ENCODE results near the gene RBP5. TPM values are rescaled to one million over a fixed set of nuclear protein-coding genes. Genes with fewer than 3 reads are reported as not detected.

The RBP5 gene
- total RNA-seq, 1 experiment from 2014 or later: not detected

DNA sequence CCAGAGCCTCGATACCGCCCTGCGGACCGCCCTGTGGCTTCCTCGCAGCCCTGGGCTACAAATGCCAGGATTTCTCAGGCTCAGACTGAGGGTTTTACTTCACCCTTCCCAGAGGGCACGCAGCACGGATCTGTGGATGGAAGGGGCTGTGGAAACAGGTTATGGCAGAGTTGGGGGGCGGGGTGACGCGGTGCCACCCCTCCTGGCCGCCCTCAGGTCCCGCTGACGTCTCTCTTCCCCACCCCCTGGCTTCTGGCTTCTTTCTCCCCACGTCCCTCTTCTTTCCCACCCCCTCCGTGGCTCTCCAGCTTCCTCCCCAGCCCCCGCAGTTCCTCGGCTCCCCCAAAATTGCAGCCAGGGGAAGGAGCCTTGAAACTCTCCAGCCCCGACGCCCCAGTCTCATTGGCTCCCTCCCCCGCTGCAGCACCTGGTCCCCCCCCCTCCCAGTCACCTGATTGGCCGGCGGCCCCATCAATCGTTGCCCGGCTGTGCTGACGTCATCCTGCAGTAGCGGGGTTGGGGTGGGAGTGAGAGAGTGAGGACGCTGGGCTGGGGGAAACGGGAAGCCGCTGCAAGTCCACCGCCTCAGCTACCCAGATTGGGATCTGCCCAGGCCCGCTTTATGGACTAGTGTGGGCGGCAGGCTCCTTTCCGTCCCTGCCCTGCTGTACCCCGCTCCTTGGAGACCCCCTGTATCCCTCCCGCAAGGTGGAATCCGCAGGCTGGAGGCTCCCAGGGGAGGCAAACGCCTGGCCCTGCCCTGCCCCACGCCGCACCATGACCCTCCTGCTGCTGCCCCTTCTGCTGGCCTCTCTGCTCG, 1.4 kb upstream of the RBP5 start, which contains the start of gene CLSTN3:
CLSTN3 (plus strand) TSS at position 500 of the 820 bp plus-strand sequence; CDS start at position 778, 278 bp downstream.
- in situ Hi-C loops (cut with HindIII; ENCODE audit: low pct_unique_long_range_greater_than_20kb, low sequenced_read_pairs): no loop called here
- peak; percentile 54 for DNase-seq (ENCODE audit: low read depth)

DNA sequence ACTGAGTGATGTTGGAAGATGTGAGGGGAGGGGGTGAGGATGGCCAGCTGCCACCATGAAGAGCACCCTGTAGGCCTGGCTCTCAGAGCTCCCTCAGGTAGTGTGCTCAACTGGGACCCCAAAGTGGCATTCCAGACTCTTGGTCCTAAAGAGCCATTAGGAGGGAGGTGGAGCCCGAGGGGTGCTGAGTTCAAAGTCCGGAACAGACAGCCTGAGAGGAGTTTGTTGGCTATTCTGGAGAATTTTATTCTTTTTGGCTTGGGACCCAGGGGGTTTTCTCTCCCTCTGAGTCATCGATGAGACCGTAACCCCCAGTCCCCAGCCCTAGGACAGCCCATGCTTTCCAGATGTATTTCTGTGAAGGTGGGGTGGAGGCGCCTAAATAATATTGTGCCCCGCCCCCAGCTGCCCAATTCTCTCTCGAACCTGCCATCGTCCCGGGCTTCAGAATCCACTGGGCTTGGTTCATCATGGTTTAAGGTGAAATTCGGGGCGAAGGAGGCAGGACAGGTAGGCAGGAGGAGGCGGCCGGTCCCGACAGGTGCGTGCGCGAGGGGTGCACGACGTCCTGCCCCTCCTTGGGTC, 690 bp upstream of the RBP5 start:
- no peak for DNase-seq (ENCODE audit: low read depth)
- in situ Hi-C loops (cut with HindIII; ENCODE audit: low pct_unique_long_range_greater_than_20kb, low sequenced_read_pairs): no loop called here

DNA sequence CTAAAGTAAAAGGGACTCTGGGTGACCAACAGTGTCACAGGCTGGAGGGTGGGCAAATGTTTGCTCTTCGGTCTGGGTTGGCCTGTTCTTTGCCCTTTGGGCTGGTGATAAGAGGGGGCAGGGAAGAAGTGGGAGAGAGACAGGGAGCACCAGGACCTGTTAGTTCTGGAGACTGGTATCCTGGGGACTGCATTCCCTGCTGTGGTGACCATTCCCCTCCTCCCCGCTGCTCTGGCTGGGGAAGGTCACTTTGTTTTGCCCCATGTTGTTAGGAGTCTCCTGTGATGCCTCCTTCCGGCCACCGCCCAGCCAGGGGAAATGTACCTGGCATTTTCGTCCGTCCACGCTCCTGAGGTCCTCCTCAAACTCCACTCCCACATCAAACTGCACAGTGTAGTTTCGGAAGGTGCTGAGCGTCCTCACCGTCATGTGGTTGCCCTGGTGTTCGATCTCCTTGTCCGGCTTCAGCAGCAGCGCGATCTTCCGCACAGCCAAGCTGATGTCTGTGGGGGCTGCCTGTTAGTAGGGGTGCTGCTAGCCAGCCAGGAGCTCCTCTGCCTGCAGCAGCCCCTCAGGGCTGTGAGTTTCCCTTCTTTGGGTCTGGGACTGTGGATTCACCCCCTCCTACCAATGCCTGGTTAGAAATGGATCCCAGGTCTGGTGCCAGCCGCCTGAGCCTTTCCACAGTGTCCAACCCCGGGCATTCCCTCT, 618 bp downstream of the RBP5 start:
- in situ Hi-C loops (cut with HindIII; ENCODE audit: low pct_unique_long_range_greater_than_20kb, low sequenced_read_pairs): no loop called here
- DNase-seq (ENCODE audit: low read depth): no peak

DNA sequence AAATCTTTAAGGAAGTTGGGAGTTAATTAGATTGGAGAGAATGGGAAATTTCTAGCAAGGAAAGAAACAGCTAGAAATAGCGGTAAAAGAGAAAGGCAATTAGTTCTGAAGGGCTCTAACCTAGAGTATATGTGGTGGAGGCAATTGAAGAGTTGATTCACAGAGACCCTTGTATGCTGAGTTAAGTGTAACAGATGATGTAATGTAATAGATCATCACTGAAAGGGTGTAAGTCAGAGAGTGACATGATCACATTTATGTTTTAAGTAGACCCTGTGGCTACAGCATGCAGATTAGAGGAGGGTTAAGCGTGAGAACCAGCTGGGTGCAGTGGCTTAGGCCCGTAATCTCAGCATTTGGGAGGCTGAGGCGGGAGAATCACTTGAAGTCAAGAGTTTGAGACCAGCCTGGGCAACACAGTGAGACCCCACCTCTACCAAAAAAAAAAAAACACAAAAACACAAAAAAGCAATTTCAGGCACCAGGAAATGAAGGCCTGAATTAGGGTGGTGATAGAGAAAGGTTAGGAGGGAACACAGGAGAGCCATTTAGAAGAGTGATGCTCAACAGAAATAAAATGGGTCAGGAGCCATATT, 3.0 kb downstream of the RBP5 start:
- DNase-seq (ENCODE audit: low read depth): no peak
- in situ Hi-C loops (cut with HindIII; ENCODE audit: low pct_unique_long_range_greater_than_20kb, low sequenced_read_pairs): no loop called here

DNA sequence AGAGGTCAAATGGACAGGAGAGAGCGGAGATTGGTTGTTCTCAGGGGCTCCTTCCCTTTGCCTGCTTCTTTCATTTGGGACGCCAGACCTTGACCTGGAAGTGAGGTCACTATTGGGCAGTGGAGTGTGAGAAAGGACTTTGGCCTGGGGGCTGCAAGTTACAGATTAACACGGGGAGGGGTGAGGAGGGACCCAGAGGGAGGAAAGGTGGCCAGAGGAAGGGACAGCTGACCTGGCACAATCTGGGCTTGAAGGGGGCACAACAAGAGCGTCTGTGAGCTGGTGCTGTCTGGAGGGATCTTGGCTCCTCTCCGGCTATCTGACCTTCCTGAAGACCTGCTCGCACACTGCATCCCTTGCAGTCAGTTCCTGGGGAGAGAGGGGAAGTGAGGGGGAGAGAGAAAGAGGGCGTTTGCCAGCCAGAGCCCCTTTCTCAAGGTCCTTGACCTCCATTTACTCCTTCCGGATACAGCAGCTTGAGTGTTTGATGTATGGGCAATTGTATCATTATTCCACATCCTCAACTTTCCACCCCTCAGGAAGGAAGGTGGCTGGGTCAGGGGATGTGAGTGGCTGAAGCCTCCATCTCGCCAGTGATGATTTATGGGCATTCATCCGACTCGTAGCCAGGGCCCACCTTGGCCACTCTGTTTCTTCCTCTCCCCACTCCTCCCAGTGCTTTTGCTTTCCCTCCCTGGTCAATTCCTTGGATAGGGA, 4.7 kb downstream of the RBP5 start:
- in situ Hi-C loops (cut with HindIII; ENCODE audit: low pct_unique_long_range_greater_than_20kb, low sequenced_read_pairs): no loop called here
- DNase-seq (ENCODE audit: low read depth): no peak

DNA sequence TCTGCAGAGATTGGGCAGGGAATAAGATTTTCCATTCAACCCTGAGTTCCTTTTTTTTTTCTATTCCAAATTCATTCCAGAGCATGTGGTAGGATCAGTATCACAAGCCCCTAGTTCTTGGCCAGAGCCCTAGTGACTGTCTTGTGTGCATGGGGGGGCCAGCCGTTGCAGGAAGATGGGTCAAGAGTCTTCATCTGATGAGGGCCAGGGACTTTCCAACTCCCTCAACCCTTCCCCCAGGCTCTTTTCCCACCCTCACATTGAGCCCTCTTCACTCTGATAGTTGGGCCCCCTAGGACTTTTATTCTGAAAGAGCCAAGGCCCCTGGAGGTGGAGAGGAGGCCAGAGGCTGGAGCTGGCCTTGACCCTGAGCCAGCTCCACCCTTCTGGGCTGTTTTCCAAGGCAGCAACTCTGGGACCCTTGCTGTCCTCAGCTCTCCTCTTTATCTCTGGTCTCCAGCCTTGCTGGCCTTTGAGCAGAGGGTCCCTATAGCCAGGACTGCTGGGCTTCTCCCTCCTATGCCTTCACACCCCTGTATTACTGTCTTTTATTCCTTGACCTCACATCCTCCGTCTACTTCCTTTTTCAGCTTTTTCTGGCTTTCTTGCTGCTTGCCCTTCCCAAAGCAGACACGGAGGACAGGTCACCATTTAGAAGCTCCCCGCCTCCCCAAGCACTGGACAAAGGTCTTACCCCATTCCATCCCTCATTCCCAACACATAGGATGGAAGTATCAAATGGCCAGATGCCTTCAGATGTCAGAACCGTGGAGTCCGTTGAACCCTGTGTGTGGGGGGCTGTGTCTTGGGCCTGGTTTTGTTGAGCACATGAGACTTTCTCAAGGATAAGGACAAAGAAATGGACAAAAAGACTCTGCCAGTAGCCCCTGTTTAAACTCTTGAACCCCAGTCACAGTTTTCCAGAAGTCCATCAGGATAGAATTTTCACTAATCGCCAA, 5.6 kb downstream of the RBP5 start:
- in situ Hi-C loops (cut with HindIII; ENCODE audit: low pct_unique_long_range_greater_than_20kb, low sequenced_read_pairs): no loop called here
- no peak for DNase-seq (ENCODE audit: low read depth)

DNA sequence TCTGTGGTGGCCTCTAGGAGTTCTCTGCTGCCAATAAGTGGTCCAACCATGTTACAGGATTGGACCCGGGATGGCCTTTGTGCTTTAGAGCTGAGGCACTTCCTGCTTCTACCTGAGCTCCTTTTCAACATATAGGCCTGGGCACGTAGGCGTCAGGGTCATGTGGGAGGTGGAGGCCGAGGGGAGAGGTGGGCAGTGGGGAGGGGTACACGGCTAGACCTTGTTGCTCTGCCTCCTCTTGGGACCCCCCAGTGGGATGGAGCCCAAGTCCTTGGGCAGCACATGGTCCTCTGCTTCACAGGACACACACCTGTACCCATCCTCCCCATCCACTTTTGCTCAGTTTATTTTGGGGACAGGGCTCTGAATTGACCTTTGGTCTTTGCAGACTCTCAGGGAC, 7.4 kb downstream of the RBP5 start:
- no peak for DNase-seq (ENCODE audit: low read depth)
- in situ Hi-C loops (cut with HindIII; ENCODE audit: low pct_unique_long_range_greater_than_20kb, low sequenced_read_pairs): no loop called here

DNA sequence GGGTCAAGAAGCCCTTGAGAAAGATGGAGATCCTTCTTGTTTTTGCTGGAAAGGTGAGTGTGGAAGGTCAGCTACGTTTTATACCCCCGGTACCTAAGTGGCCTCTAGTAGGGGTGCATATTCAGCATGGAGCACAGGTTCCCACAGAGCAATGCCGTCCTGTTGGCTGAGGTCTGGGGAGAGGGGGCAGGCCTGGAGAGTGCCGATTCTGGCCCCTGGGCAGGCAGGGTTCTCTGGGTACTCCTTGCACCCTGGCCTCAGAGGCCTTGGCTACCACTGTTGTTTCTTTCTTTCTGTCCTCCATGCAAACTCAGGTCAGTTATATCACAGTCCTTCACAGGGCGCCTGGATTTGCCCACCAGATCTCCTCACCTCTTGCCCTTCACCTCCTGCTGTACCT, 8.5 kb downstream of the RBP5 start:
- no peak for DNase-seq (ENCODE audit: low read depth)
- in situ Hi-C loops (cut with HindIII; ENCODE audit: low pct_unique_long_range_greater_than_20kb, low sequenced_read_pairs): no loop called here

DNA sequence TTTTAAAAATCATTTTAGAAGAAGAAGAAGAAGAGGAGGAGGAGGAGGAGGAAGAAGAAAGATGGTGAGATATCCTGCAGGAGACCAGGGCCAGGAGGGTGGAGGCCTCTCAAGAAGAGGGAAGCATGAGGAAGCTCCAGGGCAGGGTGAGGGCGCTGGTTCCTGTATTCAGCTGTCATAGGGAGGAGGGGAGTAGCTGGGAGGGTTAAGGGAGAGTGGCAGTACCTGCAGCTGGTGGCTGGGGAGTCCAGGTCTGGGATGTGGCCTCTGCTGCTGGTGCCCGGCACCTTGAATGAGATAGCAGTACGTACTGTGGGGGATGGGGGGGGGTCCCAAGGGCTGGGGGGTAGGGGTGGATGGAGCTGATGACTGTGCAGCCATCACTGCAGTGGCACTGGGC, 9.8 kb downstream of the RBP5 start:
- no peak for DNase-seq (ENCODE audit: low read depth)
- in situ Hi-C loops (cut with HindIII; ENCODE audit: low pct_unique_long_range_greater_than_20kb, low sequenced_read_pairs): no loop called here

DNA sequence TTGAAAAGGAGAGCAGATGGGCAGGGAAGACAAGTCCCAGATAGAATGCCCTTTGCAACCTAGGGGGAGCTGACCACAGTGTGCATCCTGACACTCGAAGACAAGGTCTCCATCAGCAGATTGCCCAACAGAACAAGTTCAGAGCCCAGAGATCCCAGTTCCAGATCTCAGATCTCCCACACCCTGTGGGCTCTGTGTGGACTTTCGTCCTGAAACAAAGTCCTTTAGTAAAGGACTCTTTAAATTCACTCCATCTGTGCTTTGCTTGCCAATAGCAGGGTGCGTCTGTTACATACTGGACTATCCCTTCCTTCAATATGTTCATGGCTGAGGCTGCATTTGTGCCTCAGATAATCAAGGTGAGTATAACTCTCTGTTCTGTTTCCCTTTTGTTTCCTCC, 11.0 kb downstream of the RBP5 start:
- in situ Hi-C loops (cut with HindIII; ENCODE audit: low pct_unique_long_range_greater_than_20kb, low sequenced_read_pairs): no loop called here
- no peak for DNase-seq (ENCODE audit: low read depth)

DNA sequence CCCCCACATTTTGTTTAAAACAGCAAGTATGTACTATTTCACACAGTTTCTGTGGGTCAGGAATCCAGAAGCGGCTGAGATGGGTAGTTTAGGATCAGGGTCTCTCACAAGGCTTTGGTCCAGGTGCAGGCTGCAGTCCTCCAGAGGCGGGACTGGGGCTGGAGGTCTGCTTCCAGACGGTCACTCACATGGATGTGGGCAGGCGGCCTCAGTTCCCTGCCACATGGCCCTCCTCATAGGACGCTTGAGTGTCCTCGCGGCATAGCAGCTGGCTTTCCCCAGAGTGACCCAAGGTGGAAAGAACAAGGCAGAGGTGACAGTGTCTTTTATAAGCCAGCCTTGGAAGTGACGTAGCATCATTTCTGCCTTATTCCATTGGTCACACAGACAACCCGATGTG, 11.8 kb downstream of the RBP5 start:
- no peak for DNase-seq (ENCODE audit: low read depth)
- in situ Hi-C loops (cut with HindIII; ENCODE audit: low pct_unique_long_range_greater_than_20kb, low sequenced_read_pairs): no loop called here

DNA sequence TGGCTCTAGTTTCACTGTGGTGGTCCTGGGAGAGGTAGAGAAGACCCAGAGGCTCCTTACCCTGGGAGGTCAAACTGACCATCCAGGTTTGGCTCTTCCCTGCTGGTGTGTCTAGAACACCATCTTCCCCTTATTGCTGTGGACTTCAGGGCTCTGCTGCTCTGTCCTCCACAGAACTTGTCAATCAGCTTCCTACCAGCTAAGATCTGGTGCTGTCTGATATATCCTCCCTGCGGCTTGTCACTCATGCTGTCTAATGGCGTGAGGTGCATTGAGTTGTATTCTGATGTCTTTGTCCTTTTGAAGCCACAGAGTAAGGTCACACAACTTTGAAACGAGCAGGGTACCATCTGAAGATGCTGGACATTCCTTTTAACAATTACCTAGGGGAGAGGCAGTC, 12.5 kb downstream of the RBP5 start:
- no peak for DNase-seq (ENCODE audit: low read depth)
- in situ Hi-C loops (cut with HindIII; ENCODE audit: low pct_unique_long_range_greater_than_20kb, low sequenced_read_pairs): no loop called here

DNA sequence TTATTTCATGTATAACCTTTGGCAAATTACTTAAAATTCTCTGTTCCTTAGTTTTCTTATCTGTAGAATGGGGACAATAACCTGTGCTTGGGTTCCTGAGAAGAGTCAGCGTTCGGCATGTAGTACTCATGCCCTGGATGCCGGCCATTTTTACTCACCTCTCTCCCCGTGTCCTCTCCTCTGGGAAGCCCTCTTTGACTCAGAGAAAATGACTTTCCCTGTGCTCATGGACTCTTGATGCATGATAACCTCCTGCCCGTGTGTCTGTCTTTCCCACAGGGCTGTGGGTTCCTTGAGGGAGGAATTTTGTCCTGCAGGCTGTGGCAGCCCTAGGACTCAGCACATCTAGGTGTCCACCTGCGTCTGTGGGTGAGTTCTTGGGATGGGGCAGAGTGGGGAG, 13.8 kb downstream of the RBP5 start:
- no peak for DNase-seq (ENCODE audit: low read depth)
- in situ Hi-C loops (cut with HindIII; ENCODE audit: low pct_unique_long_range_greater_than_20kb, low sequenced_read_pairs): no loop called here

DNA sequence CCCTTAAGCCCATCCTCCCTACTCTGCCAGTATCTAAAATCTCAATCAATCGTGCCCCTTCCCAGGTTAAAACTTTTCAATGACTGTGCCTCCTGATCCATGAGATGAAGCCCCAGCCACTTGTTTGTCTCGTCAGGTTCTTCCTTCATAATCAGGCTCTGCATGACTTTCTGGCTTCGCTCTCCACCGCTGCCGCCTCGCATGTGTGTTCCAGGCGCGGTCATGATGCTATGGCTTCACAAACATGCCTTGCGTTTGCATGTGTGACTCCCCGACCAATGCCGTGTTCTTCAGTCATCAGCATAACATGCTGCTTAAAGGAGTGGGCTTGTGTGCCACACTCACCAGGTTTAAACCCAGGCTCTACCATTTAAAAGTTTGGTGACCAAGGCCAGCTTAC, 14.7 kb downstream of the RBP5 start:
- no peak for DNase-seq (ENCODE audit: low read depth)
- in situ Hi-C loops (cut with HindIII; ENCODE audit: low pct_unique_long_range_greater_than_20kb, low sequenced_read_pairs): no loop called here

DNA sequence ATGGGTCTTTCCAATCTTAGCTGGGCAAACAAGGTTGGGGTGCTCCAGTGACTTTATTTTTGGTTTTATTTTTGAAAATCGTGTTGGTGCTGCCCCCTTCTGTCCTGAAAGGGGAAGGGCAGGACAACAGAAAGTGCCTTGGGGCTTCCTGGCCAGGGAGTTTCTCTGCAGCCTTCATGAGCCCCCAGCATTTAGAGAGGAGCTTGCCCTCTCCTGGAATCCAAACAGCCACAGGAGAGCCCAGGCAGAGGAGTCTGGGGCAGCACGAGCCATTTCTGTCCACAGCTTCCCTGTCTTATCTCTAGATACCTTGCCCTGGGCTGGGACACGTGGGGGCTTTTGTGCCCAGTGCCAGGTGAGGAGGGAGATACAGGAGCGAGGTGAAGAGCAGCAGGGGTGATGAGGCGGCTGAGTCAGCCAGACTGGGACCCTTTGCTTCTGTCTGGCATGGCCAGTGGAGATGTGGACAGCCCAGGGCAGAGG, 15.3 kb downstream of the RBP5 start:
- DNase-seq (ENCODE audit: low read depth): peak; percentile 26
- in situ Hi-C loops (cut with HindIII; ENCODE audit: low pct_unique_long_range_greater_than_20kb, low sequenced_read_pairs): no loop called here

DNA sequence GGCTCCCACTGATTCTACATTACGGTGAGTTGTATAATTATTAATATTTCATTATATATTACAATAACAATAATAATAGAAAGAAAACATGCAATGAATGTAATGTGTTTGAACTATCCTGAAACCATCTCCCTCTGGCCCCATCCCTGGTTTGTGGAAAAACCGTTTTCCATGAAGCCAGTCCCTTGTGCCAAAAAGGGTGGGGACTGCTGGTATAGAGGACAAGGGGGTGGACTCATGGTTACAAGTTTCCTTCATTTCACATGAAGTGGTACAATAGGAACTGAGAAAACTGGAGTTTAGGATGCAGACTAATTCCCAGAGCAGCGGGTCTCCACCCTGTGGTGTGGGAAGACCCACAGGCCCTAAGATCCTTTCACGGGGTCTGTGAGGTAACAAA, 16.6 kb downstream of the RBP5 start:
- DNase-seq (ENCODE audit: low read depth): no peak
- in situ Hi-C loops (cut with HindIII; ENCODE audit: low pct_unique_long_range_greater_than_20kb, low sequenced_read_pairs): no loop called here

DNA sequence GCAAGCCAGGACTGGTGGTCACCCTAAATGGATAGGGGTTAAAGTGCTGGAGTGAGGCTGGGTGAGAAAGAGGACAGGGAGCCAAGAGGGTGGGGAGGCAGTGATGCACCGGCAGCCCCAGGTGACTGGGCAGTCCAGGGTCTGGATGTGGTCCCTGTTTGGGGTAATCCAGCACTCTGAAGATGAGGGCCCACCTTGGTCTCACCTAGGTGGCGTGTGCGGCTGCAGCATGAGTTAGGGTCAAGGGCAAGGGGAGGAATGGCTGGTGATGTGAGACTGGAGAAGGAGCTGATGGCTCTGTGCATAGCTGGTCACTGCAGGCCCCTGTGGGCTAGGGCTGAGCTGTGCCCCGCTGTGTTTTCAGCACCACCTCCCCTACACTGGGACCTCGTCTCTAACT, 18.0 kb downstream of the RBP5 start:
- no peak for DNase-seq (ENCODE audit: low read depth)
- in situ Hi-C loops (cut with HindIII; ENCODE audit: low pct_unique_long_range_greater_than_20kb, low sequenced_read_pairs): no loop called here
